Limb (tissue), 2 donors: ENCODE data around the gene IRS1.
A peak's percentile ranks its signal among the peaks of the same experiment; 100 is the strongest.

Experiments
- DNase-seq, 2 donors: peaks; one replicate each; pipeline ENCODE4 v3.0.0-alpha.2; 2016; ENCODE audit errors: extremely low spot score in 2 of 2

Gene IRS1

GRCh38 chr2:226728996-226729395, 70.6 kb downstream of the IRS1 start:
- no peak for DNase-seq

- no peak for DNase-seq
These were observed 72.4 kb downstream of the IRS1 start for GRCh38 chr2:226727251-226727650.

- DNase-seq, result no peak
These were observed 73.1 kb downstream of the IRS1 start for GRCh38 chr2:226726546-226726945.

GRCh38 chr2:226725126-226725860, 74.3 kb downstream of the IRS1 start:
- DNase-seq, result no peak

GRCh38 chr2:226721541-226721940, 78.1 kb downstream of the IRS1 start:
- peak in 1 of 2 donors; percentile 52 for DNase-seq

- no peak for DNase-seq
These were observed 78.7 kb downstream of the IRS1 start for GRCh38 chr2:226720948-226721347.

GRCh38 chr2:226717719-226718118, 81.9 kb downstream of the IRS1 start:
- no peak for DNase-seq

- DNase-seq, result no peak
These were observed 83.5 kb downstream of the IRS1 start for GRCh38 chr2:226716126-226716525.

GRCh38 chr2:226715347-226715990, 84.2 kb downstream of the IRS1 start:
- no peak for DNase-seq

- no peak for DNase-seq
These were observed 86.7 kb downstream of the IRS1 start for GRCh38 chr2:226712941-226713340.

- DNase-seq, result no peak
These were observed 87.9 kb downstream of the IRS1 start for GRCh38 chr2:226711606-226712296.

- no peak for DNase-seq
These were observed 92.1 kb downstream of the IRS1 start for GRCh38 chr2:226707499-226707898.

GRCh38 chr2:226705965-226706364, 93.7 kb downstream of the IRS1 start:
- no peak for DNase-seq

- DNase-seq, result no peak
These were observed 94.3 kb downstream of the IRS1 start for GRCh38 chr2:226705133-226705886.

- peak in 1 of 2 donors; percentile 37 for DNase-seq
These were observed 96.1 kb downstream of the IRS1 start for GRCh38 chr2:226703514-226703913.

- DNase-seq, result no peak
These were observed 97.2 kb downstream of the IRS1 start for GRCh38 chr2:226702376-226702775.

GRCh38 chr2:226701052-226701451, 98.6 kb downstream of the IRS1 start:
- no peak for DNase-seq

- DNase-seq, result no peak
These were observed 100.3 kb downstream of the IRS1 start for GRCh38 chr2:226699321-226699720.

GRCh38 chr2:226698671-226699070, 100.9 kb downstream of the IRS1 start:
- DNase-seq, result no peak

- DNase-seq, result no peak
These were observed 104.9 kb downstream of the IRS1 start for GRCh38 chr2:226694586-226695284.

- no peak for DNase-seq
These were observed 105.5 kb downstream of the IRS1 start for GRCh38 chr2:226694149-226694548.
